Activated CD4-positive, alpha-beta T cell treated with anti-CD3 and anti-CD28 coated beads, Interleukin-2, amount 50 U/mL, for 48 hours (primary cell): ENCODE data around the gene PTCH2.
"Not testable (repeated sequence)": the region's sequence is repeated elsewhere in the genome, so short reads cannot be mapped to it uniquely, and the experiment has no call there.

ENCODE experiments used
- DNase-seq, 2 experiments: peaks; one replicate each; pipeline ENCODE4 v3.0.0-alpha.2; 2020

The PTCH2 gene

GRCh38 chr1:44819608-44820327 lies 23.3 kb downstream of the PTCH2 start:
- DNase-seq, result peak; percentile 82 to 90

- no peak for DNase-seq
Measured at GRCh38 chr1:44819196-44819607, 23.9 kb downstream of the PTCH2 start.

- DNase-seq, result no peak
Measured at GRCh38 chr1:44817771-44818495, 25.1 kb downstream of the PTCH2 start.

GRCh38 chr1:44817307-44817706 lies 25.7 kb downstream of the PTCH2 start:
- no peak for DNase-seq

- not testable (repeated sequence) for DNase-seq
Measured at GRCh38 chr1:44815926-44816325, 27.1 kb downstream of the PTCH2 start.

- DNase-seq, result peak in 1 of 2 experiments; percentile 9
Measured at GRCh38 chr1:44812822-44813543, 30.1 kb downstream of the PTCH2 start.

- no peak for DNase-seq
Measured at GRCh38 chr1:44811234-44811633, 31.8 kb downstream of the PTCH2 start.

GRCh38 chr1:44810762-44811105 lies 32.3 kb downstream of the PTCH2 start:
- not testable (repeated sequence) for DNase-seq

GRCh38 chr1:44810101-44810761 lies 32.8 kb downstream of the PTCH2 start:
- peak; percentile 58 to 67 for DNase-seq

- DNase-seq, result peak; percentile 88 to 93
Measured at GRCh38 chr1:44808938-44809917, 33.8 kb downstream of the PTCH2 start.

- peak; percentile 89 to 91 for DNase-seq
Measured at GRCh38 chr1:44808063-44808937, 34.8 kb downstream of the PTCH2 start, which contains the start of gene BTBD19. Gene BTBD19 (plus strand): TSS chr1:44808523. CDS start chr1:44808821, 298 bp downstream.

GRCh38 chr1:44807364-44808062 lies 35.5 kb downstream of the PTCH2 start:
- peak; percentile 92 to 96 for DNase-seq

- DNase-seq, result no peak
Measured at GRCh38 chr1:44806704-44807363, 36.2 kb downstream of the PTCH2 start, which contains the start of gene DYNLT4. Gene DYNLT4 (minus strand): TSS chr1:44807351. CDS start chr1:44806668, 683 bp downstream.

- DNase-seq, result no peak
Measured at GRCh38 chr1:44806025-44806703, 36.9 kb downstream of the PTCH2 start.

- DNase-seq, result no peak
Measured at GRCh38 chr1:44805311-44806024, 37.6 kb downstream of the PTCH2 start.

GRCh38 chr1:44803312-44804095 lies 39.5 kb downstream of the PTCH2 start:
- DNase-seq, result no peak

GRCh38 chr1:44803062-44803311 lies 40.1 kb downstream of the PTCH2 start:
- DNase-seq, result no peak
